WTC11 (cell line): Measurements from ENCODE around the gene EFHB. TPM values are rescaled to one million over a fixed set of nuclear protein-coding genes. Genes with fewer than 3 reads are reported as not detected.

Experiments
- ATAC-seq: fragments of 200-7000 bp; cut with Tn5 transposase; 2 replicates; pipeline ENCODE4 v1.10.0; 2021; ENCODE audit warnings: mild to moderate bottlenecking, moderate library complexity
- CTCF ChIA-PET: fragments of 300-600 bp; sonication (Branson Sonifier 250); formaldehyde crosslinking; loops from one replicate; lab custom pipeline; 2021; ENCODE audit warnings: antibody characterized with exemption; lab: Charles Lee
- POLR2A ChIA-PET: fragments of 350-600 bp; sonication (Branson Sonifier 250); formaldehyde crosslinking; loops from one replicate; lab custom pipeline; 2021; ENCODE audit warnings: antibody characterized with exemption; lab: Charles Lee
- DNase-seq: peaks from one replicate; pipeline ENCODE4 v3.0.0; 2021; ENCODE audit warnings: low spot score
- H3K27ac Mint-ChIP-seq: 2 replicates; pipeline ENCODE4 v1.8.0; 2021; ENCODE audit warnings: mixed read lengths
- H3K27me3 Mint-ChIP-seq: 2 replicates; pipeline ENCODE4 v1.8.0; 2021; ENCODE audit warnings: low read depth, mild to moderate bottlenecking, moderate library complexity, mixed read lengths
- H3K36me3 Mint-ChIP-seq: 2 replicates; pipeline ENCODE4 v1.8.0; 2021; ENCODE audit warnings: mixed read lengths
- H3K4me1 Mint-ChIP-seq: 2 replicates; pipeline ENCODE4 v1.8.0; 2022; ENCODE audit warnings: mixed read lengths
- H3K4me3 Mint-ChIP-seq: 2 replicates; pipeline ENCODE4 v1.8.0; 2021; ENCODE audit warnings: mild to moderate bottlenecking, moderate library complexity, mixed read lengths
- H3K9me3 Mint-ChIP-seq: 2 replicates; pipeline ENCODE4 v1.8.0; 2021; ENCODE audit warnings: mixed read lengths
- AFF4 ChIP-seq: sonication (generic); formaldehyde crosslinking; IDR thresholded peaks from 2 replicates; pipeline ENCODE4 v1.8.1; 2023; ENCODE audit warnings: mild to moderate bottlenecking, missing genetic modification reagents, borderline replicate concordance
- ATF2 ChIP-seq: sonication (generic); formaldehyde crosslinking; IDR thresholded peaks from 2 replicates; pipeline ENCODE4 v1.8.1; 2022; ENCODE audit warnings: low read depth, missing genetic modification reagents, borderline replicate concordance
- ATF3 ChIP-seq: sonication (generic); formaldehyde crosslinking; conservative IDR thresholded peaks from 2 replicates; pipeline ENCODE4 v1.8.1; 2022; ENCODE audit warnings: mild to moderate bottlenecking, missing genetic modification reagents
- CREB1 ChIP-seq: sonication (generic); formaldehyde crosslinking; IDR thresholded peaks from 2 replicates; pipeline ENCODE4 v1.8.0; 2023; ENCODE audit warnings: mild to moderate bottlenecking, missing genetic modification reagents
- FOXK1 ChIP-seq: sonication (generic); formaldehyde crosslinking; IDR thresholded peaks from 2 replicates; pipeline ENCODE4 v1.8.0; 2022; ENCODE audit warnings: mild to moderate bottlenecking, moderate library complexity, missing genetic modification reagents
- IRF2 ChIP-seq: sonication (generic); formaldehyde crosslinking; IDR thresholded peaks from 2 replicates; pipeline ENCODE4 v1.8.0; 2022; ENCODE audit warnings: low read depth, missing genetic modification reagents, borderline replicate concordance
- NFE2L1 ChIP-seq: sonication (generic); formaldehyde crosslinking; IDR thresholded peaks from 2 replicates; pipeline ENCODE4 v1.8.1; 2023; ENCODE audit warnings: missing genetic modification reagents
- RORB ChIP-seq: fragments of 250-450 bp; sonication (Bioruptor Pico); IDR thresholded peaks from 2 replicates; pipeline ENCODE4 v1.9.0; 2021; ENCODE audit warnings: mild to moderate bottlenecking
- SMAD3 ChIP-seq: sonication (generic); formaldehyde crosslinking; IDR thresholded peaks from 2 replicates; pipeline ENCODE4 v1.8.0; 2022; ENCODE audit warnings: missing genetic modification reagents, mild to moderate bottlenecking, borderline replicate concordance
- STAT6 ChIP-seq: sonication (generic); formaldehyde crosslinking; conservative IDR thresholded peaks from 2 replicates; pipeline ENCODE4 v1.8.1; 2023; ENCODE audit warnings: mild to moderate bottlenecking, low read depth, missing genetic modification reagents, moderate library complexity
- TEAD1 ChIP-seq: sonication (generic); formaldehyde crosslinking; IDR thresholded peaks from 2 replicates; pipeline ENCODE4 v1.8.0; 2022; ENCODE audit warnings: mild to moderate bottlenecking, missing genetic modification reagents
- ZNF138 ChIP-seq: sonication (generic); formaldehyde crosslinking; conservative IDR thresholded peaks from 2 replicates; pipeline ENCODE4 v1.8.1; 2022; ENCODE audit warnings: mild to moderate bottlenecking, moderate library complexity, missing genetic modification reagents
- ZNF423 ChIP-seq: fragments of 250-450 bp; sonication (Bioruptor Pico); IDR thresholded peaks from 2 replicates; pipeline ENCODE4 v2.1.2; 2022; ENCODE audit warnings: mild to moderate bottlenecking, moderate library complexity
- total RNA-seq: library from RNA; stranded (reverse); gene quantifications from 3 replicates; pipeline ENCODE4 v1.2.3, GENCODE V29; 2021

EFHB gene
- total RNA-seq, 1 experiment from 2014 or later: 0.85 TPM

GRCh38 chr3:19967812-19968211 lies 33.8 kb upstream of the EFHB start:
- ChIA-PET POLR2A (no interaction called here), CTCF (no interaction called here)
- Mint-ChIP-seq H3K27ac (0 out of 2 replicates have a peak overlapping the region, but pooled peaks have one; percentile 14), H3K9me3 (no peaks in the 10 kb centered on the region), H3K36me3 (peaks cover 12% of the 10 kb centered on the region), H3K27me3 (no peaks in the 10 kb centered on the region), H3K4me3 (no peak overlapping the region), H3K4me1 (peaks cover 7% of the 10 kb centered on the region; the same call in 1 of the 2 replicates)
- DNase-seq: no peak
- ATAC-seq: no peak
- TF ChIP-seq STAT6 (CRISPR knock-in tag) (no peak), AFF4 (CRISPR knock-in tag) (no peak), ATF2 (CRISPR knock-in tag) (no peak), NFE2L1 (no peak)
- TF ChIP-seq, all 79 proteins: peak for 0

GRCh38 chr3:19967208-19967607 lies 33.2 kb upstream of the EFHB start:
- H3K4me1 Mint-ChIP-seq: peaks cover 7% of the 10 kb centered on the region; the same call in 1 of the 2 replicates
- no peaks in the 10 kb centered on the region for H3K9me3 Mint-ChIP-seq
- no peaks in the 10 kb centered on the region for H3K27me3 Mint-ChIP-seq
- no peak overlapping the region for H3K4me3 Mint-ChIP-seq
- peaks cover 12% of the 10 kb centered on the region for H3K36me3 Mint-ChIP-seq
- DNase-seq (no peak), ATAC-seq (no peak)
- ChIA-PET CTCF (no interaction called here), POLR2A (no interaction called here)
- TF ChIP-seq IRF2 (CRISPR knock-in tag) (no peak), TEAD1 (no peak)
- H3K27ac Mint-ChIP-seq: no peak overlapping the region

- CTCF ChIA-PET: no interaction called here
- no peak for TF ChIP-seq IRF2 (CRISPR knock-in tag)
- no peak for TF ChIP-seq RORB (CRISPR knock-in tag)
- TF ChIP-seq ZNF423 (CRISPR knock-in tag): no peak
- no peak for TF ChIP-seq FOXK1 (CRISPR knock-in tag)
- no peak for TF ChIP-seq ZNF138
- TF ChIP-seq ATF3 (CRISPR knock-in tag): no peak
- no peak for TF ChIP-seq SMAD3 (CRISPR knock-in tag)
- TF ChIP-seq CREB1: no peak
- H3K27me3 Mint-ChIP-seq: no peaks in the 10 kb centered on the region
- DNase-seq (no peak), ATAC-seq (no peak)
- peaks cover 10% of the 10 kb centered on the region; the same call in 1 of the 2 replicates for H3K4me1 Mint-ChIP-seq
- POLR2A ChIA-PET: no interaction called here
- H3K36me3 Mint-ChIP-seq: peaks cover 25% of the 10 kb centered on the region
- no peak overlapping the region; the same call in 1 of the 2 replicates for H3K27ac Mint-ChIP-seq
- no peak overlapping the region for H3K4me3 Mint-ChIP-seq
- H3K9me3 Mint-ChIP-seq: no peaks in the 10 kb centered on the region
Observed at GRCh38 chr3:19961960-19962359, 27.9 kb upstream of the EFHB start.
